Measurements from ENCODE around the gene IGSF21. TPM values are rescaled to one million over a fixed set of nuclear protein-coding genes. Genes with fewer than 3 reads are reported as not detected.

The IGSF21 gene
- polyA plus RNA-seq, 1 of the 3 experiments (the other 2 are of a cell fraction) = not detected

- H3K27me3 ChIP-seq (ENCODE audit: insufficient read depth) = no peaks in the 10 kb centered on the region
- no peaks in the 10 kb centered on the region for H3K79me2 ChIP-seq (ENCODE audit: insufficient read depth)
- no peak overlapping the region for H3K27ac ChIP-seq (ENCODE audit: low read depth in 2 of 2, low read length in 1 of 2)
- 45% methylated on average over 5 of the region's 5 CpGs for WGBS (ENCODE audit: low lambda C conversion rate)
- CTCF ChIA-PET = interaction anchor here (1.0 to 1.5 kb wide), 2 partner anchors 34 to 132 kb away, joined by 3 to 5 read pairs; no protein-coding TSS in a partner anchor
- DNase-seq = no peak
- H3F3A ChIP-seq (replicated peaks; ENCODE audit: insufficient read depth) = no peaks in the 10 kb centered on the region
- no peaks in the 10 kb centered on the region for H3K9me3 ChIP-seq
- TF ChIP-seq FOXM1 (IDR thresholded peaks at IDR 0.05; ENCODE audit: low read depth) (no peak), POLR2AphosphoS5 (IDR thresholded peaks at IDR 0.05; ENCODE audit: low read depth, low read length) (no peak), PBX3 (IDR thresholded peaks at IDR 0.05) (no peak), TAF1 (IDR thresholded peaks at IDR 0.05; ENCODE audit: borderline replicate concordance, low read depth, low read length) (no peak), RXRA (IDR thresholded peaks at IDR 0.05; ENCODE audit: borderline replicate concordance, low read depth) (no peak), SMC3 (IDR thresholded peaks at IDR 0.05; ENCODE audit: low read depth, low read length) (no peak), USF2 (IDR thresholded peaks at IDR 0.05; ENCODE audit: borderline replicate concordance, low read depth, low read length) (no peak), CHD2 (IDR thresholded peaks at IDR 0.05; ENCODE audit: low read length, partially characterized antibody) (no peak), ELF1 (IDR thresholded peaks at IDR 0.05) (no peak), IRF3 (IDR thresholded peaks at IDR 0.05; ENCODE audit: low read depth, low read length) (no peak), YY1 (IDR thresholded peaks at IDR 0.05; ENCODE audit: low read depth) (no peak), FOSL2 (IDR thresholded peaks at IDR 0.05; ENCODE audit: borderline replicate concordance, low read depth) (no peak), GATA2 (CRISPR knock-in tag; IDR thresholded peaks at IDR 0.05) (no peak), REST (IDR thresholded peaks at IDR 0.05; ENCODE audit: low read depth, low read length) (no peak), TEAD4 (IDR thresholded peaks at IDR 0.05; ENCODE audit: borderline replicate concordance, insufficient read depth) (no peak), MAX (IDR thresholded peaks at IDR 0.05; ENCODE audit: low read depth) (no peak), TCF12 (IDR thresholded peaks at IDR 0.05) (no peak), USF1 (IDR thresholded peaks at IDR 0.05; ENCODE audit: borderline replicate concordance, low read depth) (no peak), RCOR1 (IDR thresholded peaks at IDR 0.05; ENCODE audit: low read length) (no peak), EZH2phosphoT487 (IDR thresholded peaks at IDR 0.05; ENCODE audit: borderline replicate concordance, low read depth) (no peak)
- no peaks in the 10 kb centered on the region for H3K36me3 ChIP-seq (replicated peaks in 1 of 2; ENCODE audit: control insufficient read depth in 1 of 2, insufficient read depth in 2 of 2, low read length in 1 of 2)
- no peak overlapping the region for H3K4me3 ChIP-seq (ENCODE audit: low read depth in 2 of 2, low read length in 1 of 2)
- no peak overlapping the region for H3K4me2 ChIP-seq
- no peak overlapping the region for H3K9ac ChIP-seq
- POLR2A ChIA-PET = no interaction called here
- H2AFZ ChIP-seq (ENCODE audit: low read depth) = no peak overlapping the region
- no peaks in the 10 kb centered on the region for H3K9me2 ChIP-seq
- H4K20me1 ChIP-seq (ENCODE audit: insufficient read depth) = no peaks in the 10 kb centered on the region
- H3K4me1 ChIP-seq (ENCODE audit: control insufficient read depth in 1 of 2, insufficient read depth in 2 of 2, low read depth in 1 of 2, low read length in 1 of 2) = peaks cover 0 to 11% of the 10 kb centered on the region in 2 experiments; a peak in 1 of 4 replicates
Observed at GRCh38 chr1:18066576-18066975, 41.0 kb upstream of the IGSF21 start.
